ENCODE measurements around the gene TMEM123.

TMEM123 gene

DNA sequence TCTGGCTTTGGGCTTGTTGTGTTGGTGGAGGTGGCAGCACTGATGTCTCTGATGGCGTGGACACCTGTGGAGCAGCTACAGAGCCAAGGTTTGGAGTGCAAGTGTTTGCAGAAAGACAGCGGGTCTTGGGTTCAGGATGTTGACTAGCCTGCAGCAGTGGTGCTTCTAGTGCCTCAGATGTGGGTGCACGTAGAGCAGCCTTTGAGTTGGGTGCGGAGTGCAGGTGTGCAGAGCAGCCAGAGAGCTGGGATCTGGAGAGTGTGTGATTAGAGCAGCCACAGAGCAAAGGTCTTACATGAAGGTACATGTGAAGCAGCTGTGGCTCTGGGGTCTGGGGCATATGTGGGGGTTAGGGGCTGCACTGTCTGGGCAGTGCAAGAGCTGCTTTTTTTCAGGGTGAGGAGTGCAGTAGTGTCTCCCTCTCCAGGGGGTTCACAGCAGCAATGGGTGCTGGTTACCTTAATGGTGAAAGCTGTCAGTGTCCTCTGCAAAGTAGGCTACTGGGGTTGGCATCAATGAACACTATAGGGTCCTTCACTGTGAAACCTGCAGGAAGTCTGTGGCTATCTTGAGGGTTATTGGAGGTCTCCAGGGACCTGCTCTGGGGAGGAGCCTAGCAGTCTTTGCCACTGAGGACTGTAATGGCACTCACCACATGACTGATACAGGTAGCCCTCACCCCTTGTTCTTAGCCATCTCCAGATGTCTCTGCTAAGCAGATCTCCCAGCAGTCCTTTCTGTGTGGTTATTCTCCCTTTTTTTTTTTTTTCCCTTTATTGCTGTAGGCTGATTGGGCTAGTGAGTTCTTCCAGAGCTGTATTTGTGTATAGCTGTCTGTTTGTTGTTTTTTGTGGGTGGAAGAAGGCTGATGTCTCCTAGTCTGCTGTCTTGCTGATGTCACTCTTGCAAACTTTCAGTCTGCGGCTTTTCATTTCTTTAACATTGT, 91.2 kb downstream of the TMEM123 start:
- no peak for DNase-seq (ENCODE audit: low read depth in 2 of 2)

DNA sequence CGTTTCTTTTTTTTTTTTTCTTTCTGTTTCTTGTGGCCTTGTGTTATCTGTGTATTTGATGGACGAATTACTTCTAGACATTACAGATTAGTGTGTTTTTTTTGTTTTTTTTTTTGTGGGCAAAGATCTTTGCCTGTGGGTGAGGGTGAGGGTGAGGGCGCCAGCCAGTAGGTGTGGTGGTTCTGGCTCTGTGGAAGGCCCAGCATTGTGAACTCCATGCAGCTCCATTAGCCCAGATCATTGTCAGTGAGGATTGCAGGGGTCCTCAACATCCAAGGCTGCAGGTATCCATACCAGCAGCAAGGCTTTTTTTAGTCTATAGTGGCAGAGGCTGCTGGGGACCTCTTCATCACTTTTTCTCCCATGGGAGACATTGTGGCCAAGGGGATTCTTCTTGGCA, 91.9 kb downstream of the TMEM123 start:
- DNase-seq (ENCODE audit: low read depth in 2 of 2) = no peak

DNA sequence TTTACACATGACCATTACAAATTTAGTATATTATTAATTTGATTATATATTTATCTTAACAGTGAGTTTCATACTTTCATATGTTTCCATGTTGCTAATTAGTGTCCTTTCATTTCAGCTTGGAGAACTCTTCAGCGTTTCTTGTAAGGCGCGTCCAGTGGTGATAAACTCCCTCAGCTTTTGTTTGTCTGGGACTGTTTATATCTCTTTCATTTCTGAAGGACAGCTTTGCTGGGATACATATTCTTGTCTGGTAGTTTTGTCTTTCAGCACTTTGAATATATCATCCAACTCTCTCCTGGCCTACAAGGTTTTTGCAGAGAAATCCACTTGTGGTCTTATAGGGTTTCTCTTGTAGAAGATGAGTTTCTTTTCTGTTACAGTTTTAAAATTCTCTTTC, 93.2 kb downstream of the TMEM123 start:
- DNase-seq (ENCODE audit: low read depth in 2 of 2) = no peak

DNA sequence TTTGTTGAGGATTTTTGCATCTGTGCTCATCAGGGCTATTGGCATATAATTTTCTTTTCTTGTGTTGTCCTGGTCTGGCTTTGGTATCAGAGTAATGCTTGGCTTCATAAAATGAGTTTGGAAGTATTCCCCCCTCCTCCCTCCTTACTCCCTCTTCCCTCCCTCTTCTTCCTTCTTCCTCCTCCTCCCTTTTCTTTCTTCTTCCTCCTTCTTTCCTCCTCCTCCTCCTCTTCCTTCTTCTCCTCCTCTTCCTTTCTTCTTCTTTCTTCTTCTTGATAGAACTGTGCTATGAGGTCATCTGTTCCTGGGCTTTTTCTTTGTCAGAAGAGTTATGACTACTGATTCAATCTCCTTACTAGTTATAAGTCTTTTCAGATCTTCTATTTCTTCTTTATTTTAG, 95.4 kb downstream of the TMEM123 start:
- DNase-seq (ENCODE audit: low read depth in 2 of 2) = no peak

DNA sequence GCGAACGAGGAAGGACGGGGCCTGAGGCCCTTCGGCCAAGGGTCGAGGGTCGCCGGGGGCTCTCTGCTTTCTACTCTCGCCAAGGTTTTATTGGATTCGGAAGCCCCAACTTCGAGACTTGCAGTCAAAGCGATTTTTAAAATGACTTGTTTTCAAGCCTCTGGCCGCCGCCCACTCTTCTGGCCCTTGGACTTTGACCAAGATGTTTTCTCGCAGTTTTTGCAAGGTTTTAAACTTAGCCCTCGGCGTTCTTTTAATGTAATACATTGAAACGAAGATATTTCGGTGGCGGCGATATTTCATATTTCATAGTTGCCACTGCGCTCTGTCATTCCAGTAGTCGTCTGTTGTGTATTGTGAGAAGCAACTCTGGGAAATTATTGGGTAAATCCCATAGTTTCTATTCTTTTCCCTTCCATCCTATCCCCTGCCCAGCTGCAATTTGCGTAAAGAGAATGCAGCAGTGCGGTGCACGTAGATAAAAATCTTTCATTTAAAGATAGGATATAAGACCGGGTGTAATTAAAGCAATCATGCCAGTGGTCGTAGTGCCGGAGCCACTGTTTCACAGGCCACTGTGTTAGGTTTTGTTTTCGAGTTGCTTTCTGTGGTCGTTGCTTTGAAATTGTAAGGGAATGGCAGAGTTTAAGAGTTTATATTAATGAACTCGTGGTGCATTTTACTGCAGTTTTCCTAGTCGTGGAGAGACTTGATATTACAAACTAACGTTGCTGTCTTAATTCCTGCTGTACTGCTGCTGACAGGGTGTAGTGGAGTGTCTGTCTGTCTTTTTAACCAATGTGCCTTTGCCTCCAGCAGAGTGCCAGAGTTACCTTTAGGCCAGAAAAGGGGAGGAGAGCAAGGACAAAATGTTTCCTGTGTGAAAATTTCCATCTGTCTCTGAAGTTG, 104.8 kb downstream of the TMEM123 start:
- DNase-seq (ENCODE audit: low read depth in 2 of 2) = no peak

DNA sequence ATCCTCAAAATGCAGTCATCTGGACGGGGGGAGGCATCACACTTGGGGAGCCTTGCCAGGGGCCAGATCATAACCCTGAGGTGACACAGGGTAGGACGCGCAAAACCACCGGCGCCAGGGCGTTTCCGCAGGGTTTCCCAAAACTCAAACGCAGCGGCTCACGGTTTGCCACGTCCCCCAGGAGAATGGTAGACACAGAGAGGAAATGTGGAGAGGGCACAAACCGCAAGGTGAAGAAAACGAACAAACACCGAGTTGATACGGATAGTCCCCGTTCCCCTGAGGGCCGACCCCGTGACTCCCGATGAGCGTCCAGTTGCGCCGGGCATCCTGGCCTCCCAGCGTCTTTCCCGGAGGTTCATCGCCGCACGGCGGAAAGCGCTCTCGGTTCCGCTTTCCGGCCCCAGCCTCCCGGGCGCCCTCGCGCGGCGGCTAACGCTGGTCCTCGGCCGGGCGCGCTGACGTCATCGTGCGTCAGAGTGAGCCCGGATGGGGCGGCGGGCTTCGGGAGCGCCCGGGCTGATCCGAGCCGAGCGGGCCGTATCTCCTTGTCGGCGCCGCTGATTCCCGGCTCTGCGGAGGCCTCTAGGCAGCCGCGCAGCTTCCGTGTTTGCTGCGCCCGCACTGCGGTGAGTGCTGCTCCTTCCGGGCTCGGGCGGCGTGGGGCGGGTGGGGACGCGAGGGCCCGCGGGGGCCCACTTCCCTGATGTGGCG, 105.7 kb downstream of the TMEM123 start, which contains the start of gene BIRC2:
Gene BIRC2 (plus strand): TSS at position 467 of the 714 bp plus-strand sequence. CDS start 2,641 bp downstream, outside the sequence.
- peak; percentile 93 to 95 for DNase-seq (ENCODE audit: low read depth in 2 of 2)

DNA sequence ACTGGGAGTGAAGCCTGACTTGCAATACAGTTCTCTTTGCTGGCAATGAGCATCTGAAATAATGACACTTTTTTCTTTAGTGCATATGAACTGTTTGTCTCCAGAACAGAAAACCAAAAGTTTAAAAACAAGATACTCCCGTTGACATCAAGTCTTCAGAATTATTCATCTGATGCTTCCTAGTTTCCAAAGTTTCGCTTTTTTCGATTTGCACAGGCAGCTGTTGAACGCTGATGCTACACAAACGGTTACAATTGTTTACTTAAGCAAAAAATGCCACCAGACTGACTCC, 106.2 kb downstream of the TMEM123 start:
- DNase-seq (ENCODE audit: low read depth in 2 of 2) = no peak
